Right lobe of liver (tissue), 6 donors: ENCODE results near the gene CECR2. TPM values are rescaled to one million over a fixed set of nuclear protein-coding genes. Genes with fewer than 3 reads are reported as not detected.
A peak's percentile ranks its signal among the peaks of the same experiment; 100 is the strongest.

Experiments
- ATAC-seq, 4 donors: fragments of 200-7000 bp; cut with Tn5 transposase; one replicate each; pipeline ENCODE4 v1.9.1; 2020; ENCODE audit warnings: mild to moderate bottlenecking in 4 of 4, moderate library complexity in 4 of 4
- DNase-seq, 3 donors: peaks; one replicate each; pipeline ENCODE4 v3.0.0-alpha.2; 2020
- H3K27ac ChIP-seq, 3 donors: fragments of 200-600 bp; one replicate each; pipeline ENCODE4 v1.8.0; 2022
- H3K27me3 ChIP-seq, 2 donors: fragments of 200-600 bp; one replicate each; pipeline ENCODE4 v1.8.0; 2022
- H3K36me3 ChIP-seq, 4 donors: fragments of 200-600 bp; sonication (generic) in 1 of 4; one replicate each; pipeline versions ENCODE4 v1.5.1 to v1.8.0; 2017 to 2022; ENCODE audit warnings: control low read depth in 1 of 4
- H3K4me1 ChIP-seq, 4 donors: fragments of 200-600 bp; sonication (generic) in 1 of 4; one replicate each; pipeline versions ENCODE4 v1.5.1 to v1.8.0; 2017 to 2022; ENCODE audit warnings: control low read depth in 1 of 4
- H3K4me3 ChIP-seq, 3 donors: fragments of 200-600 bp; one replicate each; pipeline ENCODE4 v1.8.0; 2022
- H3K9me3 ChIP-seq, 4 donors: fragments of 200-600 bp; sonication (generic) in 1 of 4; one replicate each; pipeline versions ENCODE4 v1.5.1 to v1.8.0; 2017 to 2022; ENCODE audit warnings: control low read depth in 1 of 4
- POLR2A ChIP-seq: fragments of 450-650 bp; IDR thresholded peaks from one replicate; pipeline ENCODE4 v1.6.1; 2017; ENCODE audit warnings: antibody characterized with exemption, mild to moderate bottlenecking
- WGBS: methylation state at CpG from one replicate; pipeline ENCODE4 v1.1.6; 2018; ENCODE audit warnings: low coverage, low lambda C conversion rate; ENCODE audit not compliant: insufficient coverage; ENCODE audit errors: missing lambda C conversion rate; 5-methylcytosine and 5-hydroxymethylcytosine counted together
- intact Hi-C, 2 donors: fragments of 100-400 bp; cut with DNase I; formaldehyde crosslinking; loops; one replicate each; pipeline versions ENCODE4 v1.11.2 to v1.14.1; 2022
- total RNA-seq, 6 experiments: library from RNA; depleted of rRNA in 2 of 6; stranded (reverse); fragments of >200 nt in 2 of 6; fragmentation: NEBNext Ultra II Directional in 3 of 6; extraction: Animal tissue kit (Norgen Biotek cat#: 25700) in 3 of 6; gene quantifications; one replicate each; pipeline versions ENCODE4 v1.1.0 to v1.2.4, GENCODE V29; 2016 to 2023
- TF ChIP-seq, protein P1 (sequence below), 4 donors: fragments of 200-600 bp in 3 of 4; fragments of 450-650 bp in 1 of 4; IDR thresholded peaks; one replicate each; pipeline versions ENCODE4 v1.5.1 to v1.8.0; 2016 to 2022; ENCODE audit warnings: antibody characterized with exemption in 4 of 4, mild to moderate bottlenecking in 2 of 4
- donor health status: DM: no; HTN: yes; CAD: no.
- donor health status: DM: no; HTN: no; CAD: no.
- donor health status: DM: no; HTN: no; CAD: no.
- donor health status: DM: no; HTN: yes; CAD: no.
- donor health status: DM: no; HTN: yes; CAD: no.

The CECR2 gene
- total RNA-seq, 6 experiments from 2014 or later, result 4.9 to 12.3 (median 10.0) TPM

DNA sequence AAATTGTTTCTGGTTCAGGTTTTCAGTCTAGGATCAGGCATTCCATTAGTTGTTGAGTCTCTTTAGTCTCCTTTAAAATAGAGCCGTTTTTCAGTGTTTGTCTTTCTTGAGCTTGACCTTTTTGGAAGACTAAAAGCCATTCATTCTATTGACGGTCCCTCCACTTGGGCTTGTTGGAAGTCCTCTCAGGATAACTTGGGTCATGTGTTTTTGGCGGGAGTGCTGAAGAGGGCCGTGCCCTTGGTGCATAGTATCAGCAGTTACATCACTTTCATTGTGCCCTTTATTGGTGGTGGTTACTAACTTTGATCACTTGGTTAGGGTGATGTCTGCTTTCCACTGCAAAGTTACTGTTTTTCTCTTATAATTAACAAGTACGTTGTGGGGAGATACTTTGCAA is 20.8 kb downstream of the CECR2 start:
- H3K36me3 ChIP-seq, result no peaks in the 10 kb centered on the region
- H3K27me3 ChIP-seq, result no peaks in the 10 kb centered on the region
- no peak overlapping the region for H3K4me3 ChIP-seq
- ATAC-seq (peak in 3 of 4 donors; percentile 35 to 44 (median 43)), DNase-seq (no peak)
- WGBS, result 15% methylated on average over 5 of the region's 5 CpGs
- intact Hi-C loops, result no loop called here
- H3K9me3 ChIP-seq, result no peaks in the 10 kb centered on the region
- H3K4me1 ChIP-seq, result peaks cover 0 to 3% (median 0%) of the 10 kb centered on the region in 4 donors
- H3K27ac ChIP-seq, result no peak overlapping the region
- TF ChIP-seq, protein P1, sequence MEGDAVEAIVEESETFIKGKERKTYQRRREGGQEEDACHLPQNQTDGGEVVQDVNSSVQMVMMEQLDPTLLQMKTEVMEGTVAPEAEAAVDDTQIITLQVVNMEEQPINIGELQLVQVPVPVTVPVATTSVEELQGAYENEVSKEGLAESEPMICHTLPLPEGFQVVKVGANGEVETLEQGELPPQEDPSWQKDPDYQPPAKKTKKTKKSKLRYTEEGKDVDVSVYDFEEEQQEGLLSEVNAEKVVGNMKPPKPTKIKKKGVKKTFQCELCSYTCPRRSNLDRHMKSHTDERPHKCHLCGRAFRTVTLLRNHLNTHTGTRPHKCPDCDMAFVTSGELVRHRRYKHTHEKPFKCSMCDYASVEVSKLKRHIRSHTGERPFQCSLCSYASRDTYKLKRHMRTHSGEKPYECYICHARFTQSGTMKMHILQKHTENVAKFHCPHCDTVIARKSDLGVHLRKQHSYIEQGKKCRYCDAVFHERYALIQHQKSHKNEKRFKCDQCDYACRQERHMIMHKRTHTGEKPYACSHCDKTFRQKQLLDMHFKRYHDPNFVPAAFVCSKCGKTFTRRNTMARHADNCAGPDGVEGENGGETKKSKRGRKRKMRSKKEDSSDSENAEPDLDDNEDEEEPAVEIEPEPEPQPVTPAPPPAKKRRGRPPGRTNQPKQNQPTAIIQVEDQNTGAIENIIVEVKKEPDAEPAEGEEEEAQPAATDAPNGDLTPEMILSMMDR (IDR thresholded peaks at IDR 0.05), result no peak
- no peak for TF ChIP-seq POLR2A

DNA sequence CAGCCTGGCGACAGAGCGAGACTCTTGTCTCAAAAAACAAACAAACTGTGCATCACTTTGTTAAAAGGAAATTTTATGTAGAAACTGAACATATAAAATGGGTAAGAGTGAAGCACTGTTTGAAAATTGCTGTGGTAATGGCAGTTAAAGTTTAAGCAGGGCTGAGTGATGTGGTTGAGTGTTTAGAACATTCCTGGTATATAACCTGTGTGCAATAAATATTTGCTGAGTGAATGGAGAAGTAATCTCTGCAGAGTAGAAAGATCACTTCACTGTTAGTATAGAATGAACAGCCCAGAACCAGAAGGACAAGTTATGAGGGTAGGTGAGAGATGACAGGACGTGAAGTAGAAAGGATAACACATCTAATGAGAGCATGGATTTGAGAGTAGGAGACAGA is 27.3 kb downstream of the CECR2 start:
- Histone ChIP-seq H3K36me3 (no peaks in the 10 kb centered on the region), H3K27me3 (no peaks in the 10 kb centered on the region), H3K9me3 (no peaks in the 10 kb centered on the region), H3K4me1 (peaks cover 0 to 6% (median 3%) of the 10 kb centered on the region in 4 donors), H3K27ac (no peak overlapping the region), H3K4me3 (no peak overlapping the region)
- TF ChIP-seq POLR2A, result no peak
- TF ChIP-seq, protein P1 (IDR thresholded peaks at IDR 0.05), result no peak
- WGBS, result 72% methylated on average over 3 of the region's 3 CpGs
- intact Hi-C loops, result no loop called here
- DNase-seq, result no peak
- no peak for ATAC-seq

DNA sequence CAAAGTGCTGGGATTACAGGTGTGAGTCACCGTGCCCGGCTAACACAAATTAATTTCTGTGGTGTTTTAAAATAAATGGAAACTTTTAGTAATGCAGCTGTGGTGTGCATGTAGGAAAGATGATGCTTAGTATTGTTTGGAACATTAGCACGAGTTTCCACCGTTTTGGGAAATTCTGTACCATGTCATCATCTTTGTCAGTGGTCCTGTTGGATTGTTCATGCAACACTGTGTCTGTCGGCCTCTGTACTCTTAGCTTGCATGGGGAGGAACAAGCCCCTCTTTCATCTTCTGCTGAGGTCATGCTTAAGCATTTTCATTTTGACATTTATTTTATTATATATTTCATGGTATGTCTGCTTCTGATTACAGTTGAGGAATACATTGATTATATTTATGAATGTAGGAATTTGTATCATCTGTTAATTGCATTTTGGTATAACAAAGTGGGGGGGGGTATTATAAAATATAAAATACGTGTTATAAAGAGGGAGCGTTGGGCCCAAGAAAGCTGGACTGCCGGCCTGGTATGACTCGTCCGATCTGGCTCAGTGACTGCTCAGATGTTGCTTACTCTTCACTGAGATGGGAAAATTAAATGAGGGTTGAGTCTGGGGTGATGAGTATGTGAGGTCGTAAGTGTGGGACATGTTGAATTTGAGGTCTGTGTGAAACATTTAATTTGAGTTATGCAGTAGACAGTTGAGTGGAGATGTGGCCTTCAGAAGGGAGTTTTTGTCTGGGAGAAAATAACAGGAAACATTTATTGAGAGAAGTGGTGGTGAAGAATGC is 28.7 kb downstream of the CECR2 start:
- WGBS, result 88% methylated on average over 11 of the region's 11 CpGs
- Histone ChIP-seq H3K4me1 (peaks cover 0 to 12% (median 5%) of the 10 kb centered on the region in 4 donors), H3K9me3 (no peaks in the 10 kb centered on the region), H3K4me3 (no peak overlapping the region), H3K27me3 (no peaks in the 10 kb centered on the region), H3K36me3 (no peaks in the 10 kb centered on the region), H3K27ac (no peak overlapping the region)
- TF ChIP-seq, protein P1 (IDR thresholded peaks at IDR 0.05), result no peak
- TF ChIP-seq POLR2A, result no peak
- intact Hi-C loops, result no loop called here
- ATAC-seq (no peak), DNase-seq (no peak)

DNA sequence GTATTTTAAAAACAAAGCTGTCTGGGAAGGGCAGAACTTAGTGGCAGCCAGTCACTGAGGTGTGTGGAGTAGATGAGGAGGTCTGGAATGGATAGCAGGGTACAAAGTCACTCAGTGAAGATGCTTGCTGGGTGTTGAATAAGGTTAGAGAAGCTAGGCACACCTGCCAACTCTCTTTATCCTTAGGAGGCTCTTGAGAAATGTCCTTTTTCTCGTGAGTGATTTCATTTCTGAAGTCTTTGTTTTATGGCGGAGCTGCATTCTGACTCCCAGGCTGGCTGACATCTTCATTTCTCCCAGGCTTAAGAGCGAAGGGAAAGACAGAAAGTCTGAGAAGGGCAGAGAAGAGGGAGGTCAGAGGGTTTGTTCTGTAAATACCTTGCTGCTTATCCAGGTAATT is 31.0 kb downstream of the CECR2 start:
- intact Hi-C loops, result no loop called here
- TF ChIP-seq POLR2A, result no peak
- TF ChIP-seq, protein P1 (IDR thresholded peaks at IDR 0.05), result no peak
- WGBS, result 80% methylated on average over 3 of the region's 3 CpGs

More for the DNA sequence above, 31.0 kb downstream of the CECR2 start:
- Histone ChIP-seq H3K4me3 (no peak overlapping the region), H3K9me3 (no peaks in the 10 kb centered on the region), H3K36me3 (no peaks in the 10 kb centered on the region), H3K4me1 (peaks cover 0 to 20% (median 6%) of the 10 kb centered on the region in 4 donors), H3K27me3 (no peaks in the 10 kb centered on the region), H3K27ac (no peak overlapping the region)
- DNase-seq (no peak), ATAC-seq (peak in 2 of 4 donors; percentile 10 to 22)
